Lower leg skin (tissue), 3 donors: Measurements from ENCODE around the gene CFHR2.

Experiments used
- POLR2A ChIP-seq, 2 donors: fragments of 450-650 bp; IDR thresholded peaks; one replicate each; pipeline ENCODE4 v1.6.1; 2016 to 2017; ENCODE audit warnings: antibody characterized with exemption in 2 of 2, mild to moderate bottlenecking in 1 of 2, moderate library complexity in 1 of 2
- TF ChIP-seq, protein P1 (sequence below), 3 donors: fragments of 450-650 bp; IDR thresholded peaks; one replicate each; pipeline ENCODE4 v1.5.1; 2016; ENCODE audit warnings: antibody characterized with exemption in 3 of 3, mild to moderate bottlenecking in 3 of 3, moderate library complexity in 2 of 3

DNA sequence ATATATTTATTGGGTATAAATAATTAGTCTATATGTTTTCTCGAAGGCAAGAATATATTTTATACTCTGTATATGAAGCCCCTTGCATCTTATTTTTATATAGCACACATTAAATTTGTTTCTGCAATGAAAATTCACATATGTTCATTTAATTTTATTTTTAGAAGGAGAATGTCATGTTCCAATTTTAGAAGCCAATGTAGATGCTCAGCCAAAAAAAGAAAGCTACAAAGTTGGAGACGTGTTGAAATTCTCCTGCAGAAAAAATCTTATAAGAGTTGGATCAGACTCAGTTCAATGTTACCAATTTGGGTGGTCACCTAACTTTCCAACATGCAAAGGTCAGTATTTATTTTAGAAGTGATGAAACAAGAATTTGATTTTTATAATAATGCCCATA lies 50.4 kb downstream of the CFHR2 start:
- TF ChIP-seq, protein P1, sequence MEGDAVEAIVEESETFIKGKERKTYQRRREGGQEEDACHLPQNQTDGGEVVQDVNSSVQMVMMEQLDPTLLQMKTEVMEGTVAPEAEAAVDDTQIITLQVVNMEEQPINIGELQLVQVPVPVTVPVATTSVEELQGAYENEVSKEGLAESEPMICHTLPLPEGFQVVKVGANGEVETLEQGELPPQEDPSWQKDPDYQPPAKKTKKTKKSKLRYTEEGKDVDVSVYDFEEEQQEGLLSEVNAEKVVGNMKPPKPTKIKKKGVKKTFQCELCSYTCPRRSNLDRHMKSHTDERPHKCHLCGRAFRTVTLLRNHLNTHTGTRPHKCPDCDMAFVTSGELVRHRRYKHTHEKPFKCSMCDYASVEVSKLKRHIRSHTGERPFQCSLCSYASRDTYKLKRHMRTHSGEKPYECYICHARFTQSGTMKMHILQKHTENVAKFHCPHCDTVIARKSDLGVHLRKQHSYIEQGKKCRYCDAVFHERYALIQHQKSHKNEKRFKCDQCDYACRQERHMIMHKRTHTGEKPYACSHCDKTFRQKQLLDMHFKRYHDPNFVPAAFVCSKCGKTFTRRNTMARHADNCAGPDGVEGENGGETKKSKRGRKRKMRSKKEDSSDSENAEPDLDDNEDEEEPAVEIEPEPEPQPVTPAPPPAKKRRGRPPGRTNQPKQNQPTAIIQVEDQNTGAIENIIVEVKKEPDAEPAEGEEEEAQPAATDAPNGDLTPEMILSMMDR (IDR thresholded peaks at IDR 0.05): no peak
- TF ChIP-seq POLR2A (IDR thresholded peaks at IDR 0.05): no peak
